HG02798 (cell line): ENCODE data around the gene ABLIM3.

Experiments used
- ATAC-seq: cut with Tn5 transposase; IDR thresholded peaks from one replicate; pipeline ENCODE4 v1.9.1; 2021; ENCODE audit warnings: mild to moderate bottlenecking; ENCODE audit not compliant: unreplicated experiment, poor library complexity

The ABLIM3 gene

GRCh38 chr5:149213264-149213880, 72.1 kb downstream of the ABLIM3 start:
- no peak for ATAC-seq

- ATAC-seq: no peak
These were observed 74.3 kb downstream of the ABLIM3 start for GRCh38 chr5:149215478-149216090.

DNA sequence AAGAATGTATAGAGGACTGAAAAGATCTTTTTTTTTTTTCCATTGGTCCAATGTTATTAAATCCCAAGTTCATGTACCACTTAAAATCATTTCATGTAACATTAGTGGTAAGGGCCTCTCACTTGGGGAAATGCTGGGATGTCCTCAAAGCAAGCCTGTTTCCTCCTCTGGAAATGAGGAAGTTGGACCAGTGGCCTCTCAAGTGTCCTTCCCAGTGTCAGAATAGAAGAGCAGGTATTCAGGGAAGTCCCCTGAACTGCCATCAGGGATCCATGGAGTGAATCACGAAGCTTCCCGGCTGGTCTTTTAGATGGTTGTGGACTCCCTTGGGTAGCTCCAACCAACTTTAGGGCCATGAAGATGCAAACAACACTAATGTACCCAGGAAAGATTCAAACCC, 75.2 kb downstream of the ABLIM3 start:
- ATAC-seq: no peak

- no peak for ATAC-seq
These were observed 76.0 kb downstream of the ABLIM3 start for GRCh38 chr5:149217096-149217802.

GRCh38 chr5:149217803-149218155, 76.5 kb downstream of the ABLIM3 start:
- ATAC-seq: no peak

DNA sequence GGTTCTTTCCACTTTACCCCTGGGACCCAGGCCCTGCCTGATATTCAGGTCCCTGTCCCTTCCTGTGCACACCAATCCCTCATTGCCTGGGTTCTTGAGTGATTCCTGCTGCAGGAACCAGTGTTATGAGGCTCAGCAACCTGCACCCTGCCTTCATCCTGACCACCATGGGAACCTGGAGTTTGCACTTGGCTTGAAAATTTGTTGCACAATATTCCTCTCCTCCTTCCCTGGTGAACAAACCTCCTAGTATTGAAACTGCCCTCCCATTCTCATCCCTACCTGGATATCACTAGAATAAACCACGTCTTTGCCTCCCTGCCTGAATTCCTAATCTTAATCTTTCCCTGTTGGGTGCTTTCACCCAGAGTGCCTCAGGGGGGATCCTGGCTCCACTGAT, 78.3 kb downstream of the ABLIM3 start:
- no peak for ATAC-seq

- ATAC-seq: no peak
These were observed 79.5 kb downstream of the ABLIM3 start for GRCh38 chr5:149220750-149221149.

DNA sequence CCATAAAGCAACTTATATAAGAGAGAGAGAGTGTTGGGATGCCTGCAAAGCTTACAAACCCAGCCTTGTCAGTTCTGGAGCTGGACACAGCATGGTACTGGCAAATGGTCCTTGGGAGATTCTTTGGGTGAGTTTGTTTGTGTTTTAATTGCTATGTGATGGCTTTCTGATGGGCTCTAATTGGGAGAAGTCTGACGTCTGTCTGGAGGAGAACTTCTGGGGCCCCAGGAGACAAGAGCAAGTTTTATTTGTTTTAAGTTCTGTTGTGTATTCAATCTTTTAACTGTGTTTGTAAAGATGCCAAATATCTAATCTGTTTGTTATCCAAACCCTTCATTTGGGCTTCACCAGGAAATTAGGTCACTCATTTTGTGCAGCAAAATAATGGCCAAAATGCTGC, 80.0 kb downstream of the ABLIM3 start:
- no peak for ATAC-seq

GRCh38 chr5:149221731-149222342, 80.5 kb downstream of the ABLIM3 start:
- ATAC-seq: no peak

DNA sequence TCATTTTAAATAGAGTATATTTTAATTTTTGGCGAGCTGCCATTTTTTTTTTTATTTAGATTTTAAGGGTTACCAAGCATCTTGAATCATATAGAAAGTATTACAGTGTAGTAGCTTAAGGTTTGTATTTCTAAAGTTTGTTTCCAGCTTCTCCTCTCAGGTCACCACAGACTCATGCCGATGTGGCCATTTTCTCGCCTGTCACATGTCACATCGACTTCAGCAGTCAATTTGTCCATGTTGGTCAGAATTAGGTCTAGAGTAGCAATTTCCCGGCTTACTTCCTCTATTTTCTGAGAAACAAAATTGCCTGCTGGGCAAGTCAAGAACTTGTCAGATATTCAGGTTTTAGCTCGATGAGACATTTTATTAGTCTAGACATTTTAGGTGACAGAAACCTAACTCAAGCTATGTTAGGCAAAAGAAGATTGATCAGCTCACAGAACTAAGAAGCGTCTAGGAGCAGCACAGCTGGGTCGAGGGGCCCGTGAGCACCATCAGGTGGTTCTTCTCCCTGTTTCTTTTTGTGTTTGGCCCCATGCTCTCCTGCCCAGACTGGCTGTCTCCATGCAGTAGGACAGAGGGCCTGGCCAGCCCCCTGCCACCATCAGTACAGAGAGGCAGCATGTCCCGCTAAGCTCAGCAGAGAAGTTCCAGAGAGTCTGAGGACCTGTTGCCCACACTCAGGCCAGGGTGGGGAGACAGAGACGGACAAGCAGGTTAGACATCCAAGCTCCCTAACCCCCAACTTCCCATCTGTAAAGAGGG, 82.0 kb downstream of the ABLIM3 start:
- no peak for ATAC-seq

DNA sequence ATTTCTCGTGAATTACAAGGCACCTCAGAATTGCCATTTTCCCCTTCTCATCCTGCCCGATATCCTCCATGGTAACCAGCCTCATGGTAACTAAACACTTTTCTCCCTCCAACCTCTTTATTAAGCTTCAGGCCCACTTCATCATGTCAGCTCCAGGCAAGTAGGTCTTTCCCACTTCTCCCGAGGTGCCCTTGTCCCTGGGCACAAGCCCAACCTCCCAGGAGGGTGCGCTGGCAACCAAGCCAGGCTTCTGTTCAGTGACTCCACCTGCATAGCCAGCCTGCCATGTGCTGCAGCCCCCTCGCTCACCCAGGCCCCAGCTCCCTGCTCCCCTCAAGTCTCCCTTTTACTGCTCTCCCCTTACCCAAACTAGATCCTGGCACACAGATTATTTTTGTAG, 83.0 kb downstream of the ABLIM3 start:
- no peak for ATAC-seq

DNA sequence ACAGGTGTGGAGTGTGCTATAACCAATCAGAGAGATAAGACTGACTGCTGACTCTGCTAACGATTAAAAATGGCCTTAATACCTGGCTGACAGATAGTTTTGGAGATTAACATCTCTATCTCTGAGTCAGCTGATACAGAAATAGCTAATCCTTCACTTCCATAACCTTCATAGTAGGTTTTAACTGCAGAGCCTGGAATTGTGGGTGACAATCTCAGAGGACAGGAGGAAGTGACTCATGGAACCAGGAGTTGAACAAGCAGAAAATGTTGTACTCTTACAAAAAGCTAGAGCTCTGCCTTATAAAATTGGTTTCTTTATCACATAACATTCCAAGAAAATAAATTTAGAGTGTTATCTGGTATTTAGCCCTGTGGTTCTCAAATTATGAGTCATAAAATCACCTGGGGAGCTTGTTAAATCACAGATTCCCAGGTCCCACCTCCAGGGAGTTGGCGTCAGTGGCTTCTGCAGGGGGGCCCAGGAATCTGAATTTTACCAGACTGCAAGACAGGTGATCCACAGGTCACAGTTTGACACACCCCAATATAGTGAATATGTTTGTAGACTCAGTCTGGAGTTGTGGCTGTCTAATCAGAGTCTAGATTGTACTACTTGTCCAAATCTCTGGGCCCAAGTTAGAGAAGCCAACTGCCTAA, 86.0 kb downstream of the ABLIM3 start:
- ATAC-seq: no peak

- ATAC-seq: no peak
These were observed 87.5 kb downstream of the ABLIM3 start for GRCh38 chr5:149228618-149229297.

GRCh38 chr5:149229298-149229937, 88.1 kb downstream of the ABLIM3 start:
- ATAC-seq: no peak

GRCh38 chr5:149235841-149236240, 94.5 kb downstream of the ABLIM3 start:
- no peak for ATAC-seq

GRCh38 chr5:149237662-149238061, 96.4 kb downstream of the ABLIM3 start:
- ATAC-seq: no peak

GRCh38 chr5:149238540-149238939, 97.2 kb downstream of the ABLIM3 start:
- ATAC-seq: no peak

- no peak for ATAC-seq
These were observed 98.6 kb downstream of the ABLIM3 start for GRCh38 chr5:149239917-149240316.

GRCh38 chr5:149240354-149240998, 99.2 kb downstream of the ABLIM3 start:
- no peak for ATAC-seq
